T follicular helper cell (primary cell): Measurements from ENCODE around the gene TMEM179.

ENCODE experiments used
- DNase-seq: peaks from one replicate; pipeline ENCODE4 v3.0.0-alpha.2; 2020; ENCODE audit warnings: low read depth

TMEM179 gene

DNA sequence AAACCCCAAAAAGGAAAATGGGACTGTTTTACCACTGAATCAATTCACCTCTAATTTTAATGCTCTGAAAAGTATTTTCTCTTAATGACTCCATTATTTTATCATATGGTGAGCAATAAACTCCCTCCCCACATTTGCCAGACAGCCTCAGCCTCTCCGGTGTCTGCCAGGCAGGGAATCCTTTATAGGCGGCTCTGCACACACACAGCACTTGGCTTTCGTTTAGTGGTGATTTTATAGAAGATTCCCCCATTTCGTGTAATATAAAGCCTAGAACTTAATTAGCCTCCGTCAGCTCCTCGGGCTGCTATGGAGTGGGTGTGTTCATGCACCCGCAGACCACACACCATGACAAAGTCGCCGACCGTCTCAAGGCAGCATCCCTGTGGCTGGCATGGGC, 35.1 kb downstream of the TMEM179 start:
- no peak for DNase-seq

DNA sequence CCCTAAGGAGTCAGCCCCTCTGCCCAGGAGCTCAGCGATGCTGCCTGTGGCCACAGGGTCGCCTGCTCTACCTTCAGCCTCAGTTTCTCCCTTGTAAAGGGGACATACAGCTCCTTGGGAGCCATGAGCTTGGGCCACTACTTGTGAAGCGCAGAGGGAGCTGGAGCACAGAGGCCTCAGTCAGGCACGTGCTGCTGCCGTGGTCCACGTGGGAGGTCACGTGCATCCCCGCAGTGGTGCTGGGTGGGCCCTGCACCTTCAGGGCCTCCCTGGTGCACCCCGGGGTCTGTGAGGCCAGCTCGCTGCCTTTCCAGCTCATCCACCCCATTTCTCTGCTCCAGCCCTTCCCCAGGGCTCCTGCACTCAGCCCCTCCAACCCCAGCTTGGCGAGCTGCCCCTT, 36.0 kb downstream of the TMEM179 start:
- DNase-seq: no peak

DNA sequence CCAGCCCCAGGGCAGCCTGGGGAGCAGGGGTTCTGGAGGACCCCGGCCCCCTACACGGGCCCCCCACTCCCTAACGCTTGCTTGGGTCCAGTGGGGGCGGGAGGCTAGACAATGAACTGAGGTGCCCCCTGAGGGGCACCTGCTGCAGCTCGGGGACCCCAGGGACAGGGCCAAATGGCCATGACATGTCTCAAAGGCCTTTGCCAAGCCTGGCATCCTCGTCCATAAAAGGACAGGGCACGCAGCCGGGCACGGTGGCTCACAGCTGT, 36.7 kb downstream of the TMEM179 start:
- no peak for DNase-seq

DNA sequence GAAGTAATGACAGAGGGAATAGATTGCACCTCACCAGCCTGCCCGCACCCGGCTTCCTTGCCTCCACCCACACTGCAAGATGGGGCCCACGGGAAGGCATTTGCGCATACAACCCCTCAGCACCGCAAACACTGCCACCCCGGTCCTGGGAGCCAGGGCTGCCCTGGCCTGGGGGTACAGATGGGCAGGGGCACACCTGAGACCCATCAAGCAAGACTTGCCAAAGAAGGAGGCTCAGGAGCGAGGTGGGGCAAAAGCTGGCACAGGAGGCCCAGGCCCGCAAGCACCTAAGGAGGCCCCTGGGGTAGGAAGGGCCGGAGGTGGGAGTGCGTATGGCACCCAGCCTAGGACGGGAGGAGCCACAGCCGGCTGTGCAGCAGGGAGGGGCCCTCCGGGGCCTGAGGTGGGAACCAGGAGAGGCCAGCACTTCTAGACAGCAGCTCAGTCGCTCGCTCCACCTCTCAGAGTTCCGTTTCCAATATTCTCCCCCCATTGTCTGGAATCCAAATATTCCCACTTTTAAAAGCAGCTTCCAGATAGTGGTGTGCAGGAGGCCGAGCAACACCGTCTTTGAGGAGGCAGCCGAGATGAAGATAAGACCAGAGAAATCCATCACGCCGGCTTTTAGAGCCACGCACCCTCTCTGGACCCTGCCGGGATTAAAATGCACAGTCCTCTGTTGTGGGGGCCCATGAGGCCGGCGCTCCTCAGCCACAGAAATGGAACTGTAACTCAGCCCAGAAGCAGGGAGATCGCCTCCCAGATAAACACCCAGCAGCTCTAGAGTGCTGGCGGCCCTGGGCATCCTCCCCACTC, 37.2 kb downstream of the TMEM179 start:
- no peak for DNase-seq

DNA sequence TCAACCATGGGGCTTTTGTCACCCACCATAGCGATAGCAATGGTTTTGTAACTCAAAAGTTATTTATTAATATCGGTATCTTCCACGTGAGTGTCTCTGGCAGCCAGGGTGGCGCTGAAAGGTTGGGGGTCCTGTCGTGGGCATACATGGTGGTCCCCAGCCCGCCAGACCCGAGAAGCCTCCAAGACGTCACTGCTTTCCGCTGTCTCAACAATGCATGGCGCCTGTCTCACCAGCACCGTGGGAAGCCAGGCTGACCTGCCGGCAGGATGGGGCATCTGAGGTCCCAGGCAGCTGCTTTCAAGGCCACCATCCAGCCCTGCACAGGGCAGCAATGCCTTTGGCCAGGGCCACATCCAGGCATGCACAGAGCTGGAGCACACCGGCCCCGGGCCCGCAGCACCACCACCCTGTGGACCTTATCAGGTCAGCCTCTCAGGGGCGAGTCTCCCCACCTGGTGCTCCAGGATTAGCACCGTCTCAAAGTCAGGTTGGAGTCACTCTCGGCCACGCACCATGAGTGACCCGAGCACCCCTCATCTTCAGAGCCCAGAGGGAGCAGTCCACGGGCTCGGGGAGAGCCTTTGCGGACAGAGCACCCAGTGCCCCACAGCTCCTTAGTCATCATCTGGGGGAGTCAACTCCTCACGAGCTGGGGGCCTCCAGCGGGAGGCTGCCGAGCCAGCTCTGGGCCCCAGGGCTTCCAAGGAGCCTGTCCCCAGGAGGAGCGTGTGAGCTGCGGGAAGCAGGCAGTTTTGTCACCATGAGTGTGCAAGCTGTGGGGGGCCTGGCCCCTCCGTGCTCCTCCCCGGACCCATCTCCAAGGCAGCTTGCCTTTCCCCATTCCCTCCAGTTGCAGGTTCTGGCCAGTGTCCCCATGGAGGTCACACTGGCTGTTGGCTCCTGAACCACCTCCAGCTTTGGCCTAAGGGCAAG, 39.6 kb downstream of the TMEM179 start:
- DNase-seq: no peak

DNA sequence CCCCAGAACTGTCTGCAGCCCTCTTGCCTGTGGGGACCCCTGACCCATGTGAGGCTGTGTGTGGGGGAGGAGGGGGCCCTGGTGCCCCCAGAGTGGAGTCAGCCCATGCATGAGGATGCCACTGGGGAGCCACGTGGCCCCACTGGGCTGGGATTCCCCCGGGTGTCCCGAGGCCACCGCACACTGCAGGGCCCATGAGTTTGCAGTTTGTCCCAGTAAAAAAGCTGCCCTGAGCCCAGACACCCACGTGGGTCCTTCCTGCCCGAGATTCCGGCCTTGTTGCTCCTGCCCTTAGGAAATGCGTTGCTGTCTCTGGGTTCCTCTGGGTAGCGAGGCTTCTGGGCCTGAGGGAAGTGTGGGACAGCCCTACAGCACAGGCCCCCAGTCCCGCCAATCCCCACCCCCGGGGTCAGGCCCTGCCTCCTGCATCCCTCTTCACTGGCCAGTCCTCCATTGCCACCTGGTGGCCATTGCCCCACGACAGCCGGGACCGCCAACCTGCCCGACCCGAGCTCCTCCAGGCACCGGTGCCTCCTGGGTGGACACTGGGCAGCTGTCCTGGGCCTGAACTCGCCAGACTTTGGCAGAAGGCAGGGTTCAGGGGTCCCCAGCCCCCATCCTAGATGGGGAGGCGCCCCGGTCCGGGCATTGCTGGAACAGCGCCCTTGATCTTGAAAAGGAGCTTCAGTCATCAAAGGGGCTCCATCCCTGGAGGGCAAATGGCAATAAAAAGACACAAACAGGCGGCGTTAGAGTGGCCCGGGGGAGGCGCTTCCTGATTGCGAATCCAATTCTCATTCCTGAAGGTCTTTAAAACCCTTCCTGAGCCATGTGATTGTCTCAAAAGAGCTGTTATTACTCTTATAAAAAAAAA, 40.6 kb downstream of the TMEM179 start:
- DNase-seq: peak; percentile 52

DNA sequence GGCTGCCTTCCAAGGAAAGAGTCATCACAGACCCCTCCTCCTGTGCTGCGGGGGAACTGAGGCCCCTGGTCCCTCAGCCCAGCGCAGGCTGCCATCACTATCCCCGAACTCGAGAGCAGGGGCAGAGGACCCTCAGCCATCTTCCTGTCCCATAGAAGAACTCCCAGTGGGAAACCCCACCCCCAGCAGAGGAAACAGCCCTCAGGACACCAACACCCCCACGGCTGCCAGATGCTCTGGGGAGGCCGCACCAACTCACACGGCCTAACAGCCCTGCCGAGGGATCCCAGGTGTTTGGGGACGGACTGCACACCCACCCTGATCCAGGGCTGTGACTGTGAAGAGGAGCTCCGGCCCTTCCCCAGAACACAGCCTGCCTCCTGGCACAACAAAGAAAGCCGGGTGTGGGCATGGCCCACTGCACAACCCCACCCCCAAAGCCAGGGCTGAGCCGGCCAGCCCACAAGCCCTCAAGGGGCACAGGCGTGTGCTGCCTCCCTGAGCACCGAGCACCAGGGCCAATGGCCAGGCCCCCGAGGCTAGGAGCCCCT, 41.3 kb downstream of the TMEM179 start:
- no peak for DNase-seq

DNA sequence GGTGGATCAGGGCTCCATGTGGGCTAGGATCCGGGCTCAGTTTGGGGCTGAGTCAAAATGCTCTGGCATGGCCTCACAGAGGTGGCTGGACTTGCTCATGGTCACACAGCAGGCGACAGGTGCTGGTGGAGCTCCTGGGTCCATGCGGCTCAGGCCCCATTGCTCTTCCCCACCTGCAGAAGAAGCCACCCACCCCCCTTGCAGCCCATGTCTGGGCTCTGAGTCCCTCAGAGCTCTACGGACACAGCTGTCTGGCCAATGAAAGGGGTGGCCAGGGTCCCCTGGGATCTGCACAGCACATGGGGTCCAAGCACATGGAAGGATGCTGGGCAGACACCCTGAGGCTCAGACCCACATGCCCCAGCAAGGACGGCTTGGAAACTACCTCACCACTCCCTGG, 42.0 kb downstream of the TMEM179 start:
- no peak for DNase-seq

DNA sequence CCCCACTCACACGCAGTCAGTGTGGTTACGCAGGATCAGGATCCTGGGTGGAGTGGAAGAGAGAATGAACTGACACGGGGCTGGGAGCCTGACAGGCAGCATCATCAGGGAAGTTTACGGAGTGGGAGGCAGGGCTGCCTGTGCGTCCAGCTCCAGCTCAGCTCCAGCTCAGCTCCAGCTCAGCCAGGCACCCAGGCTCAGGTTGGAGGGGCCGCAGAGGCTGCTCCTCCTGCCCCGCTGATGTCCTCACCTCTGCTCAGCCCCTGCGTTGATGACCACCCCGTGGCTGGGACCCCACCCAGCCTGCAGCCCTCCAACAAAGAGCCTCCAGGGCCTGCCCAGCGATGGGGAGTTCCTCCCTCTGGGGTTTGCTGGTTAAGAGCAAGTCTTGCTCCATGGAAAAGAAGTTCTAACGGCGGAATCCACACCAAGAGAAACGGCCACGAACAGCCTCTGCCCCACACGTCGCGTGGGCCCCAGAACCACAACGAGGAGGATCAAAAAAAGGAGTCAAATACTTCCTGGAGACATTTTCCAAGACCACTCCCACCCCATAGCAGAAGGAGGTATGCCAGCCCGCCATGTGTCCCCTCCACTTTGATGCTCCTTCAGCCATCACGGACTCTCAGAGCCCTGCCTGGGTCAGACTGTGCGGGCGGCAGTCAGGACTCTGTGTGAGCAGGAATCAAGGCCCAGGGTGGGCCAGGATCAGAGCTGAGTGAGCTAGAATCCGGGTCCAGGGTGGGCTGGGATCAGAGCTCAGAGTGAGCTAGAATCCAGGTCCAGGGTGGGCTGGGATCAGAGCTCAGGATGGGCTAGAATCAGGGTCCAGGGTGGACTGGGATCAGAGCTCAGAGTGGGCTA, 42.7 kb downstream of the TMEM179 start:
- DNase-seq: no peak

DNA sequence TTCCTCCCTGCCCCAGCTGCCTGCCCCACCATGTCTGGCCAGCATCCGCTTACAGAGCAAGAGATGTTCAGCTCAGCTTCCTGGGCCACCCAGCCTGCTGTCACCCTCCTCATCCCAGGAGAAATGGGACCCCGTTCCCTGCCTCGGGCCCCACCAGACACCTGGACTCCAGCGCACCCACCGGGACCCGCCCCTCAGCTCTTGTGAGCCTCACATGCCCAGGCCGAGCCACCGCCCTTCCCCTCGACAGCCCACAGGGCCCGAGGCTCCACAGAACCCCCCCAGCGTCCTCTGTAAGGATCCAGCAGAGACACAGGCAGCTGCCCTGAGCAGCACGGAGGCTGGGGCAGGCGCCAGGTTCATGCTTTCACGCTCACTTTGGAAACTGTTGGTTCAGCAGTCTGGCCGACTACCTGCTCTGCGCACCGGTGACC, 43.4 kb downstream of the TMEM179 start:
- no peak for DNase-seq

DNA sequence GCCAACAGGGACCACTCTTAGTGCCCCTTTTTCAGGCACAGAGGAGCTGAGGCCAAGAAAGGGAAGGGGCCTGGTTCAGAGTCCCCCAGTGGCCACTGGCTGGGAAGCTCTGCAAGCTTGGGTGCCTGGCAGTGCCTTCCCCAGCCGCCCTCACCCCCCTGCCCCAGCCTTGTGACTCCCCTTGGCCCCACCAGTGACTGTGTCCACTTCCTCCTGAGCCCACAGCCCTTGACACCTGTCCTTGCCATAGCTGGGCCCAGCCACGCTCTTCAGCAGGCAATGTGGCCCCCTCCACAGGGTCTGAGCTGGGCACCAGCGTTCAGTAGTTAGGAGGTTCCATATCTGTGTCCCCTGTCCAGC, 44.0 kb downstream of the TMEM179 start:
- no peak for DNase-seq

DNA sequence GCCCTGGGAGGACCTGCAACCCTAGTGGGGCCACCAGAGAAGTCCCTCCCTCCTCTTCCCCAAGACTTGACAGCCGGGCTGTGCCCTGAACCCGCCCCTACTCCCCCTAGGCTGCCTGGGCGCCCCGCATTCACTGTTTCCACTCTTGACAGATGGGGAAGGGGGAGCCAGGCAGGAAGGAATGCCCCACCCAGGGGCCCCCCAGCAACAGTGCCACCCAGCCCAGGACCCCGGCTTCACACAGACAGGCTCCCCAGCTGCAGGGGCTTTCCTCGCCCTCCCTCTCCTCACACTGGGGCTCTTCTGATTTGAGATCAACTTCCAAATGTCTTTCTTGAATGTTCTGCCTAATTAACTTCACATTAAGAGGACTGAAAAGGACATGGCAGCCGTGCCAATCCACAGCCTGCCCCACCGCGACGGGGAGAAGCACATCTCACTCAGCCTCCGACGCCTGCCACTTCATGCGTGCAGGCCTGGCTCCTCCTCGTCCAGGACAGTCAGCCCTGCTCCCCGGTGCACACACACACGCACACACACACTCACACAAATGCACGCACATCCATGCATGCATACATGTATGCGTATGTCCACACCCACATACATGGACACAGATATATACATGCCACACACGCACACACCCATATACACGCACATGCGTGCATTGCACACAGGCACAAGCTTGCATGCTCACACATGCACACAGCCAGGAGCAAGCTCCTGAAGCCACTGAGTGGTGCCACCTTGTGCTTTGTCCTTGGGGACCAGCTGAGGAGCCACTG, 44.6 kb downstream of the TMEM179 start:
- no peak for DNase-seq

DNA sequence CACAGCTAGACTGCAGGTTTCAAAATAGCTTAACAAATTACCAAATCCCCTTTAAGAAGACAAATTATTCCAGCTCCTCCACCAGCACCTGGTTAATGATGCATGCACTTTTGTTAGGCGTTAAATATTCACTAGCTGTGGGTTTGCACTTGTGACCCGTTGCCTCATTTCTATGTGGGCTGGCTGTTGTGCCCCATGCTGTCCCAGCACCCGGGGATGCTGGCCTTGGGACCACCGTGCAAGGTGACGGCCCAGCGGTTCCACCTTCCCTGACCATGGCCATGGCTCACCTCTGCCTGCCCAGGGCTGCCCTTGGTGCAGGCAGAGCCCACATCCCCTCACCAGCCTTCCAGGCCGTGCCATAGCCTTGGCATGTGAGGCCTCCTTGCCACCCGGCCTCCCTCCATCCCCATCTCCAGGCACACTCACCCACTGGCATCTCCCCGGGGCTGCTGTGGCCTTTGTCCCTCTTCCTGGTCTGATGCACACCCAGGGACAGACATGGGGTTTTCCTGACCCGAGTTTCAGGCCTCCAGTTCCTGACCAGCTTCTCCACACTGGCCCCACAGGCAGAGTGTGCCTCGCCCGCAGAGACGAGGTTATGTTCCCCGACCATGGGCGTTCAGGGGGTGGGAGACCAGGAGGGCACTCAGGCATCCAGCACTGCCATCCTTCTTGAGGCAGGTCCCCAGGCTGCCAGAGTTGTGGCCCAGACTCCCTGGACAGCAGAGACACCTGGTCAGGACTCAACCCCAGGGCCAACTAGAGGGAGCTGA, 45.4 kb downstream of the TMEM179 start:
- DNase-seq: no peak

DNA sequence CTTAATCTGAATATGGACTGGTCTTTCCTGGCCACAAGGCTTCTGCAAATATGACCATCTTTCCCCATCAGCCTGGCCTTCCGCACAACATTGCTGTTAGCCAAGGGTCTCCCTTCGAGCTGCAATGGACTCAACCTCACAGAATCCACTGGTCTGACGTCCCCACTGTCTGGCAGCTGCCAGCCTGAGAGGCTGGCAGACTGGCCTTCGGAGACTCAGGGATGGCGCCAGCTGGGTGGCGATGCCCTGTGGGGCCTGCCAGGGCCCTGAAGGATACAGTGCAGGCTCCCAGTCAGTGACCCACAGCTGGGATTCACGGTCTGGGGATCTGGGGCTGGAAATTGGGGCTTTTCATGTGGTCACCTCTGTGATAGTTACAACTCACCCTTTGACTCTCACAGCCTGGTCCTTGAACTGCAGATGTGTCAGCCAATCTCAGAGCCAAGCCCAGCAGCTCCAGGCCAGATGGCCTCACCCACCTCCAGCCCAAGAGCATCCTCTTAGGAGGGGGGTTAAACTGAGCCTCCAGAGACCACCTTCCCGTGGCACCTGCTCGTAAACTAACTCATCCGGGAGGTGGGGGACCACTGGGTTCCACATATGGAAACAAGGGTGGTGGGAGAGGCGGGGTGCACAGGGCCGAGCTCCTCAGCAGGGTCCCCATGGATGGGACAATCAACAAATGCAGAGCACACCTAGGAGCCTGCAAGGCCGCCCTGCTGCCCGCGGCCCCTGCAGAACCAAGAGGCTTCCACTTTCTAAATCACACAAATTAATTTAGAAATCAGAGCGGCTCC, 46.1 kb downstream of the TMEM179 start:
- no peak for DNase-seq

DNA sequence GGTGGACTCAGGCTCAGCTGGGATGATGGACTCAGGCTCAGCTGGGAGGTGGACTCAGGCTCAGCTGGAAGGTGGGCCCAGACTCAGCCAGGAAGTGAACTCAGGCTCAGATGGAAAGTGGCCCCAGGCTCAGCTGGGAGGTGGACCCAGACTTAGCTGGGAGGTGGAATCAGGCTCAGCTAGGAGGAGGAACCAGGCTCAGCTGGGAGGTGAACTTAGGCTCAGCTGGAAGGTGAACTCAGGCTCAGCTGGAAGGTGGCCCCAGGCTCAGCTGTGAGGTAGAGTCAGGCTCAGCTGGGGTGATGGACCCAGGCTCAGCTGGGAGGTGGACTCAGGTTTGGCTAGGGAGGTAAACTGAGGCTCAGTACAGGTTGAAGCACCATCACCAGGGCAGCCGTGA, 46.8 kb downstream of the TMEM179 start:
- no peak for DNase-seq

DNA sequence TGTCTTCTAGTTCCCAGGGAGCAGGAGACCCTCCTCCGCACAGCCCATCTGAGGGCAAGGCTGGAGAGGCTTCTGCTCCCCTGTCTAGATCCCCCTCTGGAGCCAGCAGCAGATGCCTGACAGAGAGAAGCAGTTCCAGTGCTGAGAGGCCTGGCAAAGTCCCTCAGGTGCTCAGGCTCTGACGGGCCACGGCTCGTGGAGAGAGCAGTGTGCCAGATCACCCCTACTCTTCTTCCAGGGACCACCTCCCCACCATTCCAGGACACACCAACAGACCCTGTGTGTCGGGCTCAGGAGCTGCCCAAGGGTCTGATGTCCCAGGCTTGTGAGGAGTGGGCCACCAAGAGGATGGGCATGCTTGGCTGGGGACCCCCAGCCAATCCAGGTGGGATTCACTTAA, 47.5 kb downstream of the TMEM179 start:
- DNase-seq: no peak

DNA sequence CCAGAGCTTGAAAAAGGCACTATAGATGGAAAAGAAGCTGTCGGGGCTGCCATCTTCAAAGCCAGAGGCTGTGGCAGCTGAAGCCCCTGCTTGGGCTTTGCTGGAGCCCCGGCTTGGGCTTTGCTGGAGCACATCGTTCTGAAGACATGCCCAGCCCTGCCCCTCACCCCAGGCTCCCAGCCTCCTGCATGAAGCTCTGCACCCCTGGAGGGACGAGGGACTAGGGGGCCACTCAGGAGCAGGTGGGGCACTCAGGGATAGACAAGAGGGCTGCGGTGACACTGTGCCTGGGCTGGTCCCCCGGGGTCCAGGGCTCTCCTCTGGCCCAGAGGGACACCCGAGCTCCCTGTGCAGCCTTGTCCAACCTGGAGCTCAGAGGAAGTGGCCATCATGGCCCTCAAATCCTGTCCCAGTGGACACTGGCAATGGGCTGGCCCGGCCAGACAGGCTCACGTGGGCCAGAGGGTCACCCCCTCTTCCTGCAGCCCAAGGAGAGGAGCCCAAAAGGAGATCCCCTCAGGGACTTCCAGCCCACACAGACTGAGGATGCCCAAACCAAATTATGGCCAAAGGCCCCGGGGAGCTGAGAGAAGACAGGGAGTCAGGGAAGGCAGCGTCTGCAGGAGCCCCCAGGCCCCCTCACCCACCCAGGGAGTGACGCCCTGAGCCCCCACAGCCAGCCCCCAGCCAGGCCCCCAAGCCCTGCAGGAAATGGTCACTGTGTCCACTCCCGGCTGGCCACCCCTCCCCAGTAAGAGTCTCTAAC, 48.1 kb downstream of the TMEM179 start:
- DNase-seq: no peak
